HG02642 (cell line): ENCODE results near the gene FOXK2.

ENCODE experiments used
- ATAC-seq: cut with Tn5 transposase; IDR thresholded peaks from one replicate; pipeline ENCODE4 v1.9.1; 2021; ENCODE audit warnings: mild to moderate bottlenecking; ENCODE audit not compliant: unreplicated experiment, poor library complexity

The FOXK2 gene

DNA sequence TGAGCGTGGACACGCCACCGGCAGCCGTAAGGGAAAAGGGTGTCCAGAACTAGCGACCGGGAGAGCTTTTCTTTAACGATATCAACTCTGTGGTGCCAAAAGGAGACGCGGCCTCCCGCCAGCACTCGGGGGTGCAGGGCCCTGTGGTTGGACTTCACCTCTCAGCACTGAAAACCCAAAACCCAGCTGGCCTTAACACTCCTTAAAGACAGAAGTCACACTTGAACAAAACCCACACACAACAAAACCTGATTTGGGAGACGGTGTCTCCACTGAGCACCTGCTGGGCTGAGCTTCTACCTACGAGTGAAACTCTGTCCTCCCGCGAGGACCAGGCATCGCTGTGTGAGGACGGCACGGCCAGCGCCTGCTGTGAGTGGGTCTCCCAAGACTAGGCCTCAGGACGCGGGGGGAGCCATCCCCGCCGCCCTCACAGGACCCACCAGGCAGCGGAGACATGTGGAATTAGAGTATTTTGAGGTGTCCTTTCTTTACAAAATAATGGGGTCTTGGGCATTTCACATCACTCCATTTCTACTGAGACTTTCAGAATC is 82.0 kb downstream of the FOXK2 start:
- ATAC-seq, result no peak

DNA sequence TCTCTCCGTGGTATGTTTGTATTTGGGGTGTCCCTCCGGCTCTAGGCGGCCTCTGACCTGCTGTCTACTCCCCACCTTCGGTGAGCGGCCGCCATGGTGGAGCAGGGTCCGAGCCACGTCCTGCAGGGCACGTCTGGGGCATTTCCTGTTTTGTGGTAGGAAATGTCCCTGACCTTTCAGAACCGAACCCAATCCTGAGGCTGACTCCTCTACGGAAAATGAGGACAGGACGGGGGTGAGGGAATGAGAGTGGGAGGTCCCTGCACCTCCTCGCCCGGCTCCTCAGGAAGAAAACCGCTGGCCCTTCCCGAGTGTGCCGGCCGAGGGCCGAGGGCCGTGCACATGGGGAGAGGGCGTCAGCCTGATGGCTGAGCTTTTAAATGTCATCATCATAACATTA is 83.0 kb downstream of the FOXK2 start:
- ATAC-seq, result no peak

DNA sequence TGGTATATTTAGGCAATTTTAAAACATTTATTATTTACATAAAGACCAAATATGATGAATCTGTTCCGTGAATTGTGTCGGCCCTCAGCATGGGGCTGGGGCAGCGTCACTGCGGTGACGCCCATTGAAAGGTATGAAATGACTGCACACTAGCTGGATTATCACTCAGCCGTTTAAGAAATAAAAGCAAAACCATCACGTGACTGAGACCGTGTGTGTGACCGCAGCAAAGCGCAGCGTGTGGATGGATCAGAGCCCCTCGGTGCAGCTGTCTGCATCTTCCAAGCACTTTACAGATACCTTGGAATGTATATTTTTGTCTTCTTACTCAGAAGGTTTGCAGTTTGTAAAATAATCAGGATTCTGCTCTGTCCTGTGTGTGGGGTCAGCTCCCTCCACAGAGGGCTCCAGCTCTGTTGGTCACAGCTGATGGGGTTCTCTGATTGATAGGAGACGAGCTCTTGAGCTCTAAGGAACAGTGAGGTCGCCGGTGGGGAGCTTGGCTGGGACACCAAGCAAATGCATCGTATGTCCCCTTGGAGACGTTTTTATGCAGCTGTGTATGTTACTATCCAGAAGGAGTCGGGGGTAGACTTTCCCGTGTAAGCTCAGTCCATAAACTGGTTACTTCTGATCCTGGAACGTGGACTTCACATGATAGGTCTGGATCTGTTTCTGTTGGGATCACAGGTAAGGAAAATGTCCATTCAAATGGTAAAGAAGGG is 83.6 kb downstream of the FOXK2 start:
- ATAC-seq, result no peak

DNA sequence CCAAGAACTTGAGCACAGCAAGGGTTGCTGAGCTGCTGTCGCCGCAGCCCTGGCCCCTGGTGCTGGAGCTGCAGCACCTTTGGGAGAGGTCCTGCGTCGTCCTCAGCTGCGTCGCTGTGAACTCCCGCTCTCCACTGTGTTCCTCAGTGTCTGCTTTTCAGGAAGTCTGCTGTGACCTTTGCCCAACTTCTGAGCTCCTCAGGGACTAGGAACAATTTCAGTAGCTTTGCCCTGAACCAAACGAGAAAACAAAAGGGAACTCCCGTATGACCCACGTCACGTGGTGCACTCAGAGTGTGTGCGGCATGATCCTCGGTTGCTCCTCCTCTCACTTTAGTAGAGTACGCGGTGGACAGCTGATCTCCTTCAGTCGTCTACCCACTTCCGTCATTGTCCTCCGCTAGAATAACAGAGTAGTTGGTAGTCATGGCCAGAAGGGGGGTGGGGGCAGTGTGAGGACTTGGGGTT is 84.5 kb downstream of the FOXK2 start:
- no peak for ATAC-seq

DNA sequence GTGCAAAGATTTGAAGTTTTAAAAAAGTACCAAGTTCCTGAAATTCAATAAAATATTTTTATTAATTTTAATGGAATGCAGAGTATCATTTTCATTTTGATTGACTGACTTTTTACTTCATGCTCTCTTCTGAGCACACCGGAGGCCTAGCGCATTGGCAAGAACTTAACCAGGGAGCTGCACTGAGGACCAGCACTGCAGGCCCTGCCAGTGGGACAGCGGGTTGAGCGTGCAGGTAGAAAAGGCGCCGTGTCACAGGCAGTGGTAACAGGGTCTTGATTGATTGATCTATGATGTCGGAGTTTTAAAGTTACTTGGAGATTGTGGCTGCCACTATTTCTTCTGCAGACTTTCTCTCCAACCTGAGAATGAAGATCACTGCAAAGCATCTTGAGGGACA is 85.0 kb downstream of the FOXK2 start:
- ATAC-seq, result no peak

DNA sequence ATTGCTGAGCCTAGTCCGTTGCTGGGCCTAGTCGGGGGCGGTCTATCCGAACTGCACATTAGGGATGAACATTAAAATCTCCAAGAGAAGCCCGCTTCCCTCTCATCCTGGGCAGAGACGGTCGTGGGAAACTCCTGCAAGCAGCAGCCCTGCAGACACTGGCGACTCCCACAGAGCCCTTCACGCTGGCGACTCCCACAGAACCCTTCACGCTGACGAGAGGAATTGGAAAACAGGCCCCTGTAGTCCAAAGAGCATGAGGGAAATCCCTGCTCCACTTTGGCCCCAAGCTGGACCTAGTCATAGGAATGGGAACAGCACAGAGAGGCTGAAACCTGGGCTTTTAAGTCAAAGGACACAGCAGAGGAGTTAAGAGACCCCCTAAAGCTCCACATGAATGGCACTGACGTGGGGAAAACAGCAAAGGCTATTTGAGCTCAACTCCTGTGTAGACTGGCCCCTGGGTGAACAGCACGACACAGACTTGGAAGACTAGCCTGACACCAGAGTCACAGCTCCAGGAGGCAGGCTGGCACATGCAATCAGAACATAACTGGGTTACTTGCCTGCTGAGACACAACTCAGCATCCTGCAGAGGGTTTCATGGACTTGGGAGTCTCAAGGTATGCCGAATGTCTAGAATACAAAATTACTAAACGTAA is 86.5 kb downstream of the FOXK2 start:
- ATAC-seq, result no peak

DNA sequence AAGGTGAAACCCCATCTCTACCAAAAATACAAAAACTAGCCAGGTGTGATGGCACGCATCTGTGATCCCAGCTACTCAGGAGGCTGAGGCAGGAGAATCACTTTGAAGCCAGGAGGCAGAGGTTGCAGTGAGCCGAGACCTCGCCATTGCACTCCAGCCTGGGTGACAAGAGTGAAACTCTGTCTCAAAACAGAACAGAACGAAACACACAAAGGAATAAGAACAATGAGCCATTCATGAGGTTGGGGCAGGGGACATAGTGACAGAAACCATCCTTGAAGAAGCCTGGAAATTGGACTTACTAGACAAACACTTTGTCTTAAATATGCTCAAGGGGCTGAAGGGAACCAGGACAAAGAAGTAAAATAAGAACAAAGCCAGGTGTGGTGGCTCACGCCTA is 89.3 kb downstream of the FOXK2 start:
- ATAC-seq, result no peak

DNA sequence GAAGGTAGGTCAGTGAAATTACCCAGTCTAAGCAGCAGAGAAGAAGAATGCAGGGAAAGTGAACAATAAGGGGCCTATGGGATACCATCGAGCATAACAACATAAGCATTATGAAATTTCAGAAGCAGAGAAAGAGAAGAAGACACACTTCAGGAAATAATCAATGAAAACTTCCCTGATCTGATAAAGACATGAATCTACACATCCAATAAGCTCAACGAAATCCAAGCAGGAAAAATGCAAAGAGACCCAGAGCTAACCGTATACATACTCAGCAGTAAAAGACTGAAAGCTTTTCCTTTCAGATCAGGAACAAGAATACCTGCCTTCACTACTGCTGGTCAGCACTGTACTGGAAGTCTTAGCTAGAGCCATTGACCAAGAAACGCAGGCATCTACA is 90.1 kb downstream of the FOXK2 start:
- no peak for ATAC-seq

DNA sequence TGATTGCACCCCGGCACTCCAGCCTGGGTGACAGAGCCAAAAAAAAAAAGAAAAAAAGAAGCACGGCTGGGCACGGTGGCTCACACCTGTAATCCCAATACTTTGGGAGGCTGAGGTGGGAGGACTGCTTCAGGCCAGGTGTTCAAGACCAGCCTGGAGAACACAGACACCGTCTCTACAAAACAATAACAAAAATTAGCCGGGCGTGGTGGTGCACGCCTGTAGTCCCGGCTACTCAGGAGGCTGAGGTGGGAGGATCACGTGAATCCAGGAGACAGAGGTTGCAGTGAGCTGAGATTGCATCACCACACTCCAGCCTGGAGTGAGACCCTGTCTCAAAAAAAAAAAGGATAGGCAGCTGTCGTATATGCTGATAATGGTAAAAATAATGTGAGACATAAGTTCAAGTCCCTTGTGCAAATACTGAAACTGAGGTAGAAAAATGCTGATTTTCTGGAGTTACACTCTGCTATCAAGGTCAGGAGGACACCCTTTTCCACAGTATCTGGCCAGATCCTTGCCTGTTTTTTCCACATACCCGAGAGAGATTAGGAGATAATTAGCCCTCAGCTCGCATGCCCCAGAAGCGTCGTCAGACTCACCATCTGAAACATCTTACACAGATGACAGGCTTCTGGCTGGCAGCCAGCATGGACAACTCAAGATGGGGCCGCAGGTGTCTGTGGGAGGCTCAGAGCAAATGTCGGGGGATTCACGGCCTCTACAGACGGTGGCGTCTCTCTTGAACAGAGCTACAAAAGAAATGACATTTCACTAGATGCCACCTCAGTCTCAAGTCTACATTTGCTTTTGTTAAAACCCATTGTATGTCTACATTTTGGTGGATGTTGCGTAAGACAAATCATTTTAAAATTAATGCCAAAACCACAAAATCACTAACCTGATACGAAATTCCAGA is 91.9 kb downstream of the FOXK2 start:
- no peak for ATAC-seq

DNA sequence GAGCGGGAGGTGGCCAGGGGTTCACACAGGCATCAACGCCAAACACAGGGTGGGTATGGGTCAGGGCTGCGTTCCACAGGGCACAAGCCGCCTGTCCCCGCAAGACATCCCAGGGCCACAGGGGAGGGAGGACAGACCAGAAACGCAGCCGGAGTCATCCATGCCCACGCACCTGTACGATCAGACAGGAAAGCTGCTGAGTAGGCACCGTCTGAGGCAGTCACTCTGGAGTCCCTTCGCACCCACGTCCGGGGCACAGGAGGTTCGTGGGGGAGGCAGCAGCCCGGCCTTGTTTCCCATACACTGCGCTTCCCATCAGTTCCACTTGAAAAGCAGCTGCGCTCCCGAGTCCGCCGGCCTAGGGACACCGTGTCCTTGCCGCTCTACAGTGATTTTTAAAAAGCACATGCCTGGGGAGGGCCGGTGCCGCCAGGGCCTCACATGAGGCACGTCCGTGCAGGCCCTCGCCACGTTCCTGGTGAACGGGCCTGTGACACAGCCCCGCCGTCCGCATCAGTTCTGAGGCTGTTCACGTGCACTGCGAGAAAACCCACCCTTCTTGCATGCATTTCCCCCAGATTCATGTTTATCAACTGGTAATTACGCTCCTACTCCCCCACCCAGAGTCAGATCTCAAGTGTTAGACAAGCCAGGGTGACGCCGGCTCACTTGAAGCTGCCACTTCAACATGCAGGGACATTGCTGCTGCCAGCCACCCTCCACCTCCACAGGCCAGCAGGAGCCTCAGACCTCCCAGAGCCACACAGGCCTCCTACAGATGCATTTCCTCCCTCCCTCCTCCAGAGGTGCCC is 94.0 kb downstream of the FOXK2 start:
- ATAC-seq, result no peak

DNA sequence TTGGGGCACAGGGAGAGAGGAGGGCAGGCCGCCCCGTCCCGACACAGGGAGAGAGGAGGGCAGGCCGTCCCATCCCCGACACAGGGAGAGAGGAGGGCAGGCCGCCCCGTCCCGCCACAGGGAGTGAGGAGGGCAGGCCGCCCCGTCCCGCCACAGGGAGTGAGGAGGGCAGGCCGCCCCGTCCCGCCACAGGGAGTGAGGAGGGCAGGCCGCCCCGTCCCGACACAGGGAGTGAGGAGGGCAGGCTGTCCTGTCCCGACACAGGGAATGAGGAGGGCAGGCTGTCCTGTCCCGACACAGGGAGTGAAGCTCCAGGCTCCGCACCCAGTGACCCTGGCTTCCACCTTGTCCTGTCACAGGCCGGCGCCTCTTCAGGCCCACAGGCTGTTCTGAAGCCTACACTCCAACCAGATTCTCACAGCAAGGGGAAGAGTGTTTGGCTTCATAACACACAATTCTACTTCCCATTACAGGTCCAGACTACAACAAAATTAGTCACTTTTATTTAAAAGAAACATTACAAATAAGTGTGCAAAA is 94.6 kb downstream of the FOXK2 start:
- ATAC-seq, result no peak

DNA sequence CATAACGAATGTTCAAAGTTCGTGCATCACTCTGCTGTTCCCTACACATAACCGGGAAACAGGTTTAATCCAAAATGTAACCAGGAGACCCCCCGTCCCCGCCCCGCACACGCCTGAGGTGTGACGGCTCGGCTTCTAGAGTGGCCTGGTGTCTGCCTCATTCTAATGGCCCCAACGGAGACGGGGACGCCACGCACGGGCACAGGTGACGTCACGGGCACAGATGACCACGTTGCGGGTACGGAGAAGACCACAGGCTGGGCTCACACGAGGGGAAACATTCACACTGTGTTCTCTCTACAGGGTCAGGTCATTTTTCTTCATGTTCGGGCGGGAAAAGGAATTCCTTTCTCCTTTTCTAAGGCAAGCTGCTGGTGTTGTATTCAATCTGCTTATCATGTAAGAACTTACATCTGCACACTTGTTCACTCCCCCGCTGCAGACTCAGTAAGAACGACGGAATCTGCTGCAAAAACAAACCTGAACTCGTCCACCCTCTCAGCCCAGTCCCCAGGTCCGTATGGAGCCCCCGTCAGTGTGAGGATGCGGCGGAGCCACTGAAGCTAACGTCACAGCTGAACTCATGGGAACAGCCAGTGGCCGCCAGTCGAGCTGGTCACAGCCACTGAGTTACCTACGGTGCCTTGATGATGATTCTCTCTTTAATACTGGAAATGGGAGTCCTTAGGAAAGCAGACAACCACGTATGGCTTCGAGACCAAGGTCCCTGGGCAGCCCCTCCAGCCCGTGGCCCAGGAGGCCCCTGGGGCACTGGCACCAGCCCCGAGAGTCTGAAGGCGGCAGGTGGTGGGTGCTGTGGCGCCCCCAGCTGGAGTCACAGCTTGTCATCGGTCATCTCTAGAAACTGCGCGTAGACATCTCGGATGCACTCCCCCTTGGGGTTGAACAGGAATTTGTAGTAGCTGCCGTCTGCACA is 95.8 kb downstream of the FOXK2 start:
- no peak for ATAC-seq

DNA sequence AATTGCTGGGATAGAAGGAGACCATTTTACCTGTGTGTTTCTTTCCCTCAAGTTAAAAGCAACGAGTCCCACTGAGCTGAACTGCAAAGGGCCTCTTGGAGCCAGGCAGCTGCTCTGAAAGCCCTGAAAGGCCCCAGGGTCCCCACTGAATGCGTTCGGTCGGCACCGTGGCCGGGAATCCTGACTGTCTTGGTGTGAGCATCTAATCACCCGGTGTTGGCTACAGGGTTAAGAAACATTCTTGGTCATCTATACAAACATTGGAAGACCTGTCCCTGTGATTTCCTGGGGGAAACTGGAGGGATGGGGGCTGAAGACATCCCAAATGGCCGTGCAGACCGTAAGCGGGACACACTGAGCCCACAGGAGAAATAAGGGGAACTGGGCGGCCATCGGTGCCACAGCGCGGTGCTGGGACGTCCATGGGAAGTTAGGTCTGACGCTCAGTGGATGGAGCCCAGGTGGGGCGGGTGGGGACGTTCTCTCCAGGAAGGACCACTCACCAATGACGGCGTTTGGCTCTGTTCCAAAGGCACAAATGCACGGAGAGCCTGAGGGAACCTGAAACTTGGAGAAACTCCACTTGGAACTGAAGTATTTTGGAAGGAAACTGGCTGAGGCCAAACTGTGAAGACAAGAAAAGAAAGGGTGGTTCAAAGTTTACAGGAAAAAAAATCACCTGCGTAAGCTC is 96.6 kb downstream of the FOXK2 start:
- ATAC-seq, result no peak

DNA sequence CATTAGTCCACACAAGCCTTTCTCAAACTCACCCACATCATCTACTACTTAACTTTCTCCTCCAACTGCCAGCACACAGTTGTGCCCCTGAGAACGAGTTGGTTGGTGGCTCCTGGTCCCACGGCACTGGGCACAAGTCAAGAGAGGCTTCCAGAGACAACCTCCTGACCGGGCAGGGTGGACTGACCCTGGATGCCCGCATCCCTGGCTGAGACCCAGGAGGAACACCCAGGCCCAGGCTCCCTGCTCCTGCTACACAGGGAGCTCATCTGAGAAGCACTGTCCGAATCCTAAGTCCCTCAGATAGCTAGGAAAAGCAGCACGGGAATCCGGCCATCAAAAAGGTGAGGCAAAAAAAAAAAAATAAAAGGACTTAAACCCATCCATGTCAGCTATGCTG is 99.7 kb downstream of the FOXK2 start:
- ATAC-seq, result no peak

DNA sequence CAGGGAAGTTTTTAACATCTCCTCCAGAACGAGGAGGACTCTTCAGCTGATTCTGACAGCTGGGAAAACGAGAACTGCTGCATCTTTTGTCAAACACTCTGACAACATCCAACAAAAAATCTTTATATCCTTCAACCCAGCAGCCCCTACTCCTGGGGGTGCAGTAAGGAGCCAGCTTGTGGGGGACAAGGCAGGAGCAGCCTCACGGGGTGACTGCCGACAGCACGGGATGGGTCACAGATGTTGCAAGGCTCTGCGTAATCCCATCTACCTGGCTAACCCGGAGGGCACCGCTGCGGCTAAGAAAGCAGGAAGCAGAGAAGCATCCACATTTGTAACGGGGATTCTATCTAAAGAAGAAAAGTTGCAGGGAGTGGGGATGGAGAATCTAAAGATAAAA is 100.1 kb downstream of the FOXK2 start:
- ATAC-seq, result no peak

DNA sequence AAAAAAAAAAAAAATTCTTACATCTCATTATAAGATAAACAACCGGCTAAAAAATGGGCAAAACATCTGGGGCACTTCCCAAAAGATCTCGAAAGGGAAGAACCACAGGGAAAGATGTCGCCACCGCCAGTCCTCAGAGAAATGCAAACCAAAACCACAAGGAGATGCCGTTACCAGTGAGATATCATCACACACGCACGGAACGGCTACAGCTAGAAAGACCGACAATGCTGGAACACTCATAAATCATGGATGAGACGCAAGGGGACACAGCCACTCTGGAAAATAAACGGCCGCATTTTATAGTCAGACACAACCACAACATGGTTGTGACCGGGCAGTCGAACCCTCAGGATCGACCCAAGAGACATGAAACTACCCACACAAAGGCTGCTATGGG is 104.2 kb downstream of the FOXK2 start:
- ATAC-seq, result no peak

DNA sequence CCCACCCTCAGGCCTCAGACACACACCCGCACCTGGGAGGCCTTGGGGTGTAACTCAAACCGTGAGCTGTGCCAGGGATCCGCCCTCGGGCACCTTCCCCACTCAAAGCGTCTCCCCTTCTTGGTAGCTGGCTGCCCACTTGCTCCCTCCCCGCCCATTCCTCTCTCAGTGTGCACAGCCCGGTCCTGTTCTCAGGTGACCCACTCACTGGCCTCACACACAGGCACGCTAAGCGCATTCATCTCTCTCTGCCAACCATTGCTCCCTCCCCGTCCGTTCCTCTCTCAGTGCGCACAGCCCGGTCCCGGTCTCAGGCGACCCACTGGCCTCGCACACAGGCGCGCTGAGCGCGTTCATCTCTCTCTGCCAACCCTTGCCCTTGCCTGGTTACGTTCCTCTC is 107.9 kb downstream of the FOXK2 start:
- ATAC-seq, result no peak

DNA sequence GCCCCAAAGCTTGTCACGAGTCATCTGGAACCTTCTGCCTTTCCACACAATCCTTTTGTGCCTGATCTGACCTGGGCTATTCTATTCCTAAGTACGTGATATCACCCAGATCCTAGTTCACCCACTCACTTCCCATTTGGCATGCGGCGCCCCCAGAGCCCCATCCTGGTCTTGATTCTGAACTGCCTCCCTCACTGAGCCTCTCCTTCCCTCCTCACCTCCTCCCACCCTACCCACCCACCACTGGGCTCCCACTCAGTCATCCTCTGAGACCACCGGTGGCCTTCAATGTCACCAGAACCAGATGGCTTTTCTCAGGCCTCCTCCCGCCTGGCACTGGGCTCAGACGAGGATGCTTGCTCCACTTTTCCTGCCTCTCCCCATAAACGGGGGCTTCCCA is 110.2 kb downstream of the FOXK2 start:
- ATAC-seq, result no peak
